NCI-H1105 (cell line): ENCODE data around the gene SNX5.

Experiments
- DNase-seq: peaks from one replicate; lab custom pipeline; 2025; lab: John Stamatoyannopoulos, UW

SNX5 gene

DNA sequence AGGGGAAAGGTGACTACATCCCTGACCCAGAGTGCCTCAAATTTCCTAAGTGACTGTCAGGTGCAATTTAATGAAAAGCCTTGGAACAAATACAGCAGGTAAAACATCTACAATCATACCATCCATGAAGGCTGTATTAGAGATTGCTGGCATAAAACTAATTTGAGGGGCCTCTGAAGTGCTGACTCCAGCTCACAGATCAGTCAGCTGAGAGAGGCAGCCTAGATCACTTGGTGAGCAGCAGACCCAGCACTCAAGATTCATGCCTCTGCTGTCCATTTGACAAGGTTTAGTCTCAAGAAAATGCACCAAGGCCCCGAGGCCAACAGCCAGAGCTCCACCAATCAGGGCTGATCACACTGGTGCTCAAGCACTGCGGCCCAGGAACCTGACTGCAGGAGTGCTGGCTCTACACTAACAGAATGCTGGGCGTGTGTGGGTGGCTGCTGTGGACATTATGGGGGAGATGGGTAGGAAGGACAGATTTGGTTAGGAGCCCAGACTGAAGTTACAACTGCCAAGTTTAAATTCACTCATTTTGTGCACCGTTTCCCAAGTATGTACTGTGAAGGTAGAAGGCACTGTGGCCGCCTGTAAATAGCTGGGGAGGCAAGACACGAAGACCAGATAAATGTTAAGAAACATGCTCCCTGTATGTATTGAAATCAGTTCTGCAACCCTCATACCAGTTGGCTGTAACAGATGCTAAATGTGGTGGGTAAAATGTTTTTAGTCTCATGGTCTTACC, 28.2 kb downstream of the SNX5 start:
- DNase-seq, result no peak

DNA sequence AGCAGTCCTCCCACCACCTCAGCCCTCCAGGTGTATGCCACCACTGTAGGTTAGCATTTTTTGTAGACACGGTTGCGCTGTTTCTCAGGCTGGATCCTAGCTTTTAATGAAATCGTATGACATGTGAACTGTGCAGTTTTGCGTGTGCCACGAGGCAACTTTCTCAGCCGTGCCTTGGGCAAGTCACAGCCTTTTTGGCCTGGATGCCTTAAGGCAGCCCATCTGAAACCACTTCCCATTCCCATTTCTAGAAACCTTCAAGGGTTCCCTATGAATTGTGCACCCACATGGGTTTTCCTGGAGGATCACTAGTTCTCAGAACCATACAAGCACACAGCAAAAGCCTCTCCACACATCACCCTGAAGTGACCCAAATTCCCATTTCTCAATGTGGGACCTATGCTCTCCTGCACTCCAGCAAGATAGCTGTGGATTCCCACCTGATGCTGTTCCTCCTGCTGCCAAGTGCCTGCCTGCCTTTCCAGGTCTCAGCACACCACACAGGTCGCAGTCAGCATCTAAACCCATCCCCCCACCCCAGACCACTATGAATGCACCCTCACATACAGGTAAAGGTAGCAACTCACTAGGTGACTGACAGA, 28.9 kb downstream of the SNX5 start:
- DNase-seq, result no peak

DNA sequence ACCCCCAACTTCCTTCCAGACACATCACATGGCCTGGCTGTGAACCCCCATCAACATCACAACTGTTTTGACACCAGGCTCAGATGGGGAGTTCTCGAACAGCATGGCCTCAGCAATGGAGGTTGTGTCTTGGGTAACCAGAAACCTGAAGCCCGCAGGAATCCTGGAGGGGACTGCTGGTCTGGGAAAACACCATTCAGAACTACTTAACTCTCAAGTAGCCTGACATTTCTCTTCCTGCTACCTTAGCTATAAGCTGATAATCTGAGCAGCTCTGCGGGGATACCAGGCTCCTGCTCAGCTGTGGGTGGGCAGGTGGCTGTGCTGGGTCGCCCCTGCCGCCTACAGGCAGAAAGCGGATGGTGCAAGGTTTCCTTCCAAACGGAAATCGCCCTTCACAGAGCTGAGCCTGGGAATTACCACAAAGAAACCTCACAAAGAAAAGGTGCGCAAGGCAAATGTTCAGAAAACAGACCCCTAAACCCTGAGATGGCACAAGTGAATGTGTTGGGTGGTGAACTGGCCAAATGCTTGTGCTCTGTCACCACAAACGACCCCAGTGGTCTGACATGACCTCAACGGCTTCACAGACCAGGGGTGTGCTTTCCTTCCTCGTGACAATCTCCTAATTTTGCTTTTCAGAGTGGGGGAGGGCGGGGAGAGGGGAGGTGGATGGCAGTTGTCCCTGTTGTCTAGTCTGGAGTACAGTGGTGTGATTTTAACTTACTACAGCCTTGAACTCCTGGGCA, 29.5 kb downstream of the SNX5 start:
- peak; percentile 77 for DNase-seq

DNA sequence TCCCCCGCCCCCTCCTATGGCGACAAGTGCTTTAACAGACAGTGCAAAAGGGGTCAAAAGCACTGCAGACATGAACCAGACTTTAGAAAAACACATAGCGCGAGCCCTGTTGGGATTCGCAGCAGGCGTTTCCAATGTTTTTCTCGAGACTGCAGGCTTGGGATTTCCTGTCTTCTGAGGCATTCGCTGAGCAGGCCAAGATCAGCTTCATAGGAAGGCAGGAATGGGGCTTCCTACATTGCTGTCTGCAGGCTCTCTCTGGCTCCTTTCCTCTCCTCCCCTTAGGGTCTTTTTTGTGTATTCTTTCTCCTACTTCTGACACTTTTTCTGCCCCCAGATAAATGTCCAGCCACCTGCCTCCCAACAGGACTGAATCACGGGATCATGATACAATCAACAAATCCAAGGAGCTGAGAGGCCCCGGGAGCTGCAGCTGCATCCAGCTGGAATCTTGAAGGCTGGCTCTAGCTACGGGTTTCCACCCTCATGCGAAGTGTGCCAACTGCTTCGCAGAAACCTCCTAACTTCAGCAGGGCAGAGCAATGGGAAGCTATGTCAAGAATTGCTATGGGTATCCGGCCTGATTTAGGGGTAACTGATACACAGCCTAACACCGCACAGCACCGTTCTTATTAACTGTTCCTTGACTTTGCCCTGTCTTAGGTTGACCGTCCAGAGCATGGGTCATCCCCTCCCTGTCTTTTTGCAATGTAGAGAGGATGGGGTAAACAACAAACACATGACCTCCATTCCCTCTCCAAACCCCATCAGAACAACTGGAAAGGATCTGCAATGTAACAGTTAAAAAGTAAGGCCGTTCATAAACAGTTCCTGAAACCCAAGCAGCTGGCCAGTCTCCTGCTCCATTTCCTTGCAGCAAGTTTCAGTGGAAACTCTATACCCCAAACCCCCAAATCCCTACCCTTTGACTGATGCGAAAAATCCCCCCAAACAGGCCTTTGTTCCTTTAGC, 31.5 kb downstream of the SNX5 start:
- DNase-seq, result no peak

DNA sequence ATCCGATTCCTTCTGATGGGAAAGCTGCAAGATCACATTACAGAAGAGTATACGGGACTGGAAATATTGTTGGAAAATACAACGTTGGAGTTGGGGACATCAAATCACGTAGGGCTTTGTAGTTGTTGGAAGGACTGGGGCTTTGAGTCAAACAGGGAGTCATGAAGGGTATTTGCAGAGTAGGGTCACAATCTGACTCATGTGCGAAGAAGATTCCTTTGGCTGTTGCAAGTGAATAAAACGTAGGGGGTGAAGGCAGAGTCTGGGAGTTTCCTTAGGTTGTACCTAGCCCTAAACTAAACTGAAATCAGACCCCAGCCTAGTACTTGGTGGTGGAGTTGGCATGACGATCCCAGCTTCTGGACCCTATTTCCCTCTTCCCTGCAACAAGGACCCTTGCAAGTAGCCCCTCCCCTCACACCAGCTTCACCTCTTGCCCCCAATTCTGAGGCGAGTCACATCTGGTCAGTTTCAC, 32.3 kb downstream of the SNX5 start:
- no peak for DNase-seq

DNA sequence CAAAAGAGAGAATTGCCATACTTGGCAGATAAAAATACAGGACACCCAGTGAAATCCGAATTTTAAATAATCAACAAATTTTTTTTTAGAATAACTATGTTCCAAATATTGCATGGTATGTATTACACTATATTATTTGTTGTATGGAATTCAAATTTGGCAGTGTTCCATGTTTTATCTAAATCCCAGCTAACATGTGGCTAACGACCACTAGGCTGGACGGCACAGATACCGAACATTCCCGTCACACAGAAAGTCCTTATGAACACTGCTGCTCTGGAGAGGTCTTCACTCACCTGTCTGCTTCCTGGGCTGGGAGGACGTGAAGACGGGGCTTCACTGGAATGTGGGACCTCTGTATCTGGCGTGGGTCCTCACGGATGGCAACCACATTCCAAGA, 32.8 kb downstream of the SNX5 start:
- no peak for DNase-seq

DNA sequence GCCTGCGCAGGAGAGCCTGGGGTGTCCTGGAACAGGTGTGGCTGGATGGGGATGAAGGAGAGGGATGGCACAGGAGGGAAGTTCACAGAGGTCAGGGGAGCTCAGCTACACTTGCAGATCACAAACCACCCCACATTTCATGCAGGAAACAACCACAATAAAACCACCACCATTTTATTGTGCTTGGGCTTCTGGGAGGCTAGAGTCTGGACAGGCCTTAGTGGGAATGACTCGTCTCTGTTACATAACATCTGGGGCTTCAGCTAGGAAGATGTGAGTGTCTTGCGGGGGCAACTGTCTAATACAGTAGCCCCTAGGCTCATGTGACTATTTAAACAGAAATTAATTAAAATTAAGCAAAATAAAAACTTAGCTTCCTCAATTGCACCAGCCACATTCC, 33.4 kb downstream of the SNX5 start:
- no peak for DNase-seq

DNA sequence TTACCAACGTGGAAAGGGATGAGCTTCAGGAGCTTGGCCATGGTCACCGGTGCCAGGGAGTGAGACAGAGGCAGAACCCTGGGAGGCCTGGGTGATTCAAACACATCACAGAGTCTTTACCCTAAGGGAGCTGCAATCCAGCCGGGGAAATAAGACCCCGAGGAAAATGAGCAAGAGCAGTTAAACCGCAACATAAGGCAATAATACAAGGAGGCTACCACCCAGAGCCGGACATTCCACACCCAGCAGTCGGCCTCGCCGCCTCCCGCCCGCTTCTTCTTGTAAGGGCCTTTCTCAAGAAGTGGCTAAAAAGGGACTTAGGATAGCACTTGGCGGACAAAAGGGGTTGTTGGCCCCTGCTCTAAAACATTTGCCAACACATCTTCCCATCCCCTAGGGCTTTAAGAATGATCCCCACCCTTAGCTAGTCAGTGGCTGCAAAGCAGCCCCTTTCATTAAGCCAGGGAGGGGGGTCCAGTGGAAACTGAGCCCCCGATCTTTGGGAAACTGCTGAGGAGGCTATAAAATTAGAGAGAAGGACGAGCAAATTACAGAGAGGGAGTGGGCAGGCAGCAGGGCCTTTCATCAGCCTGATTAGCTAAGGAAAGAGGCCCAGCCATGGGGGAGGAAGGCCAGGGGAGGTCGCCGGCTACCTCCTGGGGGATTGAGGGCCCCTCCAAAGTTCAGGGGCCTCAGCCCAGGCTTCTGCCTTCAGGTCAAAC, 34.3 kb downstream of the SNX5 start:
- no peak for DNase-seq

DNA sequence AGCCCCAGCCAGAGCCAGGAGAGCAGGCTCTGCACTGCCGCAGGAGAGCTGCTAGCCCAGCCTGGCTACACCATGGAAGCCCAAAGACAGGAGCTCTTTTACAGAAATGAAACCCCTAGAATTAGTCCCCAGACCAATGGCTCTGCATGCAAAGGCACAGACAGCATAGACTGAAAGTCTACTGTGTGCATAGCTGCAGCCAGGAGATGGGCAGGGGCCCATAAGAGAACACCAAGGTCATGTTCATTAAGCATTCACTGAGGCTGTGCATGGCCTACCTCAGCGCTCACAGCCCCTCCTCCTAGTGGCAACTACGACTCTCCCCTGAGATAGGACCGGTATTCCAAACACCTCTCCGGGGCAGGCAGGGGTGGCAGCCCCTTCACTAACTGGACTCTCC, 34.9 kb downstream of the SNX5 start:
- no peak for DNase-seq

DNA sequence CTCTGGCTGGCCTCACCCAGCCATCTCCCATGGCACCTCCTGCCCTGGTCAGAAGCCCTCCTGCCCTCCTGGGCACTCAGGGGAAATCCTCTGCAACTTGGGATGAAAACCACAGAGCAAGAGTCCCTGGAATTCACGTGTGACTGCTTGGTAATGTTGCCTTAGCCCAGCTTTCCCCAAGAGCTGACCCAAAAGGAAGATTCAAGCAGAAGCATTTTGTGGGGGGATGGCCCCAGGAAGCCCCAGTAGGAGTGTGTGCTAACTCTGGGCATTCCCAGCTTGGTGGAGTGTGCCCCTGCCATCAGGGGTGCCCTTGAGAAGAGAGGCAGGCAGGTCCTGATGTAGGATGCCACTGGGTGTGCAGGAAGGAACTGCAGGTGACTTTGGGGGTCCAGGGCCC, 35.5 kb downstream of the SNX5 start:
- DNase-seq, result no peak

DNA sequence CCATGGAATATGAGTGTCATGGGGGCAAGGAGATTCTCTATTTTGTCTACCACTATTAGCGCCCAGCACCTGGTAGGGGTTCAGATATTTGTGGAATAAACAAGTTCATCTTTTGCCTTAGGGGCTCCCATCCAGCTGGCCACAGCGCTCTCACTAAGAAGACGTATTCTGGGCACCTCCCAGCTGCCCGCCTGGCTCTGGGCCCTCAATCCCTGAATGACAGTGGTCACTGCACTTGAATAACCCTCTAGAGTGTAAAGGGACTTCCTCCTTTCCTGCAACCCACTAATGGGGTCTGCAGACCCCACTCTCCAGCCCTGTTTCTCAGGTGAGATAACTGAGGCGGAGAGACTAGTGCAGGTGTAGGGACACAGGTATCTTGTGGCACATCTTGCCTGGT, 36.2 kb downstream of the SNX5 start:
- DNase-seq, result no peak

DNA sequence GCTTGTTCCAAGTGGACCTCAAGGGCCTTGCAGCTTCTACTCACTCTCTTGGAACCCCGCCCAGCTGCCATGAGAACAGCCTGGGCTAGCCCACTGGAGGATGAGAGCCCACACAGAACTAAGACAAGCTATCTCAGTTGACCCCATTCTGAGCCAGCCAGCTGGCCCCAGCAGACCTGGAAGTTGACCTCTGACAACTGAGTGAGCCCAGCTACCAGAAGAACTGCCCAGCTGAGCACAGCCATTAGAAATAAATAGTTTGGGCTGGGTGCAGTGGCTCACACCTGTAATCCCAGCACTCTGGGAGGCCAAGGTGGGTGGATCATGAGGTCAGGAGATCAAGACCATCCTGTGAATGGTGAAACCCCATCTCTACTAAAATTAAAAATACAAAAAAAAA, 37.1 kb downstream of the SNX5 start:
- no peak for DNase-seq

DNA sequence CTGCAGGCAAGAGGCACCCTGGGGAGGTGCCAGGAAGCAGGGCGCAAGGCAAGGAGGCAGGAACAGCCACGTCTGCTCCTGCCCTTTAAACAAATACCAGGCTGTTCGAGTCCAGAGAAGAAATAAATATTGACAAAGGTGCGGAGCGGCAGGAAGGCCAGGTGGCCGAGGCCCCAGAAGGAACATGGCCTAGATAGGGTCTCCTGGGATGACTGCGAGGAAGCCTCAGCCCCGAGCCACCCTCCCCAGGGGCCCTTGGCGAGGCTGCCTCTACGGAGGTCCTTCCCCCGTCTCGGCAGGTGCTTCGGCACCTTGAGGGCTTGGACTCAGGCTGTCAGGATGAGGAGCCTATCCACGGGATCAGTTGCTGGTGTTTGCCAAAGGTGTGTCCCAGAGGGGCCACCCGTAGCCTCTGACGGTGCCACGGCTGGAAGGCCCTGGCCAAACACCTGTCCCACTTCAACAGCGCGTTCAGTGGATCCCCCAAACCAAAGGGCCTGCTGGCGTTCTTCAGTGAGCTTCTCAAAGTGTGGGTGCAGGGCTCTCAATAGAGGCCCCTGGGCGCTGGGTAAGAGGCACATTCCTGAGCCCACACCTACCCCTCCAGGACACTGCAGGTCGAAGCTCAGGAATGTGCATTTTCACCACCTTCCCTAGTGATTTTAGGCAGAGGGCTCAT, 39.8 kb downstream of the SNX5 start:
- DNase-seq, result no peak

DNA sequence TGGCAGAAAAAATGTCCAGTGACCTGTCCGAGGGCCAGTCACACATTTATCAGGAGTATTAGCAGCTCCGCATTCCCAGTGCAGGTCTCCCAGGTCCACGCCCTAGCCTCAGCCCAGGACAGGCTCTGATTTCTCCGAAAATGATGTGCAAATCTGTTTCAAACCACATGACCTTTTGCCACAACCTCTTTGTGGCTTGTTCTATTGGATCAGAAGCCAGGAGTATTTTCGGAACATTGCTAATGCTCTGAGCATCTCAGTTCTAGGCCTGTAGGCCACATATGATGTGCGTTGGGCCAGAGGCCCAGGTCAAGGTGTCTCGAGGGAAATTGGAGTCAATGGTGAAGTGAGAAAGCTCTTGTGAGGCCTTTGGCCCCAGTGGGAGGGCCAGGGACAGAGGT, 40.4 kb downstream of the SNX5 start:
- no peak for DNase-seq

DNA sequence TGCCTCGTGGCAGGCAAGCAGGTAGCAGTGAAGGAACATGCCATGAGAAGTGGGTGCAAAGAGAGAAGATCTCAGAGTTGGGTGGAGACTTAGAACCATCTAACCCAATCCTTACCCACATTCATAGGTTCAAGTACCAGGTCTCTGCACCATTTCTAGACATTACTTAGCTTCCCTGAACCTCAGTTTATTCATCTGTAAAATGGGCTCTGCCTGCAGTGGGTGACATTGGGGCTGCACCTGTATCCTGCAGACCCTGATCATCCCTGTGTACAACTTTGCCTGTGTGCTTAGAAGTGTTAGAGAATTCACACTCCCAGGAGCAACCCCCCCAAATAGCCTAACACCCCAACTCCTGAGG, 42.7 kb downstream of the SNX5 start:
- no peak for DNase-seq

DNA sequence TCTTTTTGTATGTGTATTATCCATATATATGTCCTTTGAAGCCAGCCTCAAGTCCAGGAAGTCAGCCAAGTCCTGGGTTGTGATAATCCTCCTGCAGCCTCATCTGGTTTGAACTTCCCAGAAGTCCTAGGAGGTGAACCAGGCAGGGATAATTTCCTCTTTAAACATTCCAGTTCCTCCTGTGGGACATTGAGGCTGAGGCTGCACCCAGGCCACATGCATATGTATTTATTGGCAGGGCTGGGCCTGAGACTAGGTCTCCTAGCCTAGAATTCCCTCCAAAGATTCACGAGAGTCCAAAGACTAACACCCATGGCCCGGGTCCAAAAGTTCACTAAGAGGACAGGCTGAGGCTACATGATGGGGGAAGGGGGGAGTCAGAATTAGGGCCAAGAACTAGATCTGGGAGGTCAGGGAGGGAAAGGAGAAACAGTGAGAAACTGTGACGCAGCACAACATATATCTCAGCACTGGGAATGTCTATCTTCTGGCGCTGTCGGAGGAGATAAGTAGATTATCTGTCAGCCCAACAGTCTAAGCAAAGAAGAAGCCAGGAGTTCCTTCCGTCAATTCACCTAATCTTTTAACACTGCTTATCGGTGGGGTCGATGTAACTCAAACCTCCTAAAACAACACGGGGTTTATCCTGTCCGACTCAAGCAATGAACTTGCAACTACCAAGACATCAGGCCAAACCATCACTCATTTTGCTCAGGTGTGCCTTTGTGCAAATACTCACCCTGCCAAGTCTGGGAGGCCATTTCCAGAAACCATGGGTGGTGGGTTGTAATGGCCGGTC, 43.3 kb downstream of the SNX5 start:
- no peak for DNase-seq

DNA sequence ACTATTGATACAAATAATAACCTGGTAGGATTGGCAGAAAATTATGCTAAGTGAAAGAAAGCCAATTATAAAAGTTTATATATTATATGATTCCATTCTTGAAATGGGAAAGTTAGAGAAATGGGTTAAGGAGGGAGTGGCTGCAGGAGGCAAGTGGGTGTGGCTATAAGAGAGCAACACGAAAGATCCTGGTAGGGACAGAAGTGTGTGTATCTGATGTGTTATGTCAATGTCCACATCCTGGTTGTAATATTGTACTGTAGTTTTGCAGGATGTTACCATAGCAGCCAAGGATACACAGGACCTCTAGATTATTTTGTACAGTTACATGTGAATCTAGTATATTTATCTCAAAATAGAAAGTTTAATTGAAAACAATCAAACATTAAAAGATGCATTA, 46.8 kb downstream of the SNX5 start:
- no peak for DNase-seq

DNA sequence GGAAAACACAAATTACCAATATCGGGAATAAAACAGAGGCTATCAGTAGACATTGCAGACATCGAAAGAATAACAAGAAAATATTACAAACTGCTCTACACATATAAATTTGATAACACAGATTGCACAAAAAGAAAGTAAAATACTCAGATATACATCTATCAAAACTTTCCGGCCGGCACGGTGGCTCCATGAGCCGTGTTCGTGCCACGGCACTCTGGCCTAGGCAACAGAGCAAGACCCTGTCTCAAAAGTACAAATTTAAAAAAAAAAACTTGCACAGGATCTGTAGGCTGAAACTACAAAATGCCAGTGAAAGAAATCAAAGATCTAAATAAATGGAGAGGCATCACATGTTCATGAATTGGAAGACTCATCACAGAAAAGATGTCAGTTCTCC, 49.4 kb downstream of the SNX5 start:
- DNase-seq, result no peak

DNA sequence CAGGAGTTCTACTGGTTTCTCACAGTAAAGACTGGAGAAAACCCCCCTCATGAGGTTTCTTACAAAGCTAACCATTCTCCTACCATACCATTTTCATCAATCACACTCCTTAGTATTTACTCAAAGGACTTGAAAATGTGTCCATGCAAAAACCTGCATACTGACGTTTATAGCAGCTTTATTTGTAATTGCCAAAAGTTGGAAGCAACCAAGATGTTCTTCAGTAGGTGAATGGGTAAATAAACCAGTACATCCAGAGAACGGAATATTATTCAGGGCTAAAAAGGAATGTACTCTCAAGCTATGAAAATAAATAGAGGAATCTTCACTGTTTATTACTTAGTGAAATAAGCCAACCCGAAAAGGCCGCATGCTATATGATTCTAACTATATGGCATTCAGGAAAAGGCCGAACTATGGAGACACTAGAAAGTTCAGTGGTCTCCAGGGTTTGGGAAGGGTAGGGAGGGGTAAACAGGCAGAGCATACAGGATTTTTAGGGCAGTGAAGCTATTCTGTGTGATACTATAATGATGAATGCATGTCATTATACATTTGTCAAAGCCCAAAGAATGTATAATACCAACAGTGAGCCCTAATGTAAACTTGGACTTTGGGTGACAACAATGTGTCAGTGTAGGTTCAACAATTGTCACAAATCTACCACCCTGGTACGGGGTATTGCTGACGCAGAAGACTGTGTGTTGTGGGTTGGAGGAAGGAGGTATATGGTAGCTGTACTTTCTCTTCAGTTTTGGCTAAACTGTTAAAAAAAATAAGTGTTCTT, 50.6 kb downstream of the SNX5 start:
- no peak for DNase-seq
